Activated T-helper 2 cell treated with anti-CD3 and anti-CD28 coated beads, Interferon-gamma antibody, Interleukin-2, Interleukin-4, amounts not matched to agents 10 μg/mL and 5 μg/mL and 100 μg/mL, durations not matched to agents 14 hours and 24 hours and 36 hours (primary cell): ENCODE data around the gene BST2. TPM values are rescaled to one million over a fixed set of nuclear protein-coding genes. Genes with fewer than 3 reads are reported as not detected.

Source experiments
- DNase-seq: peaks from one replicate; pipeline ENCODE4 v3.0.0; 2021; ENCODE audit warnings: low spot score
- H3K27ac Mint-ChIP-seq: one replicate; pipeline ENCODE4 v1.8.0; 2021; ENCODE audit warnings: mixed read lengths
- H3K27me3 Mint-ChIP-seq: one replicate; pipeline ENCODE4 v1.8.0; 2021; ENCODE audit warnings: low read depth, mixed read lengths
- H3K36me3 Mint-ChIP-seq: one replicate; pipeline ENCODE4 v1.8.0; 2021; ENCODE audit warnings: low read depth, mixed read lengths
- H3K4me1 Mint-ChIP-seq: one replicate; pipeline ENCODE4 v1.8.0; 2021; ENCODE audit warnings: low read depth, mixed read lengths
- H3K4me3 Mint-ChIP-seq: one replicate; pipeline ENCODE4 v1.8.0; 2021; ENCODE audit warnings: low read depth, mild to moderate bottlenecking, moderate library complexity, mixed read lengths
- H3K9me3 Mint-ChIP-seq: one replicate; pipeline ENCODE4 v1.8.0; 2021; ENCODE audit warnings: mixed read lengths
- intact Hi-C: fragments of 100-400 bp; cut with micrococcal nuclease; formaldehyde crosslinking; loops from one replicate; pipeline ENCODE4 v1.15.1; 2023
- total RNA-seq: library from RNA; stranded (reverse); gene quantifications from 2 replicates; pipeline ENCODE4 v1.2.3, GENCODE V29; 2022

The BST2 gene
- total RNA-seq, 1 donor from 2014 or later, result 133 TPM

- intact Hi-C loops, result no loop called here
Measured at GRCh38 chr19:17431417-17431816, 26.0 kb upstream of the BST2 start.

GRCh38 chr19:17429641-17430113 is 24.2 kb upstream of the BST2 start:
- Mint-ChIP-seq H3K27me3 (no peaks in the 10 kb centered on the region), H3K4me3 (no peak overlapping the region), H3K27ac (no peak overlapping the region), H3K4me1 (no peaks in the 10 kb centered on the region), H3K36me3 (no peaks in the 10 kb centered on the region), H3K9me3 (no peaks in the 10 kb centered on the region)
- no peak for DNase-seq
- intact Hi-C loops, result no loop called here

More at GRCh38 chr19:17431417-17431816, 26.0 kb upstream of the BST2 start:
- H3K27me3 Mint-ChIP-seq, result no peaks in the 10 kb centered on the region
- H3K4me3 Mint-ChIP-seq, result no peak overlapping the region
- no peaks in the 10 kb centered on the region for H3K9me3 Mint-ChIP-seq
- no peaks in the 10 kb centered on the region for H3K36me3 Mint-ChIP-seq
- H3K27ac Mint-ChIP-seq, result no peak overlapping the region
- H3K4me1 Mint-ChIP-seq, result no peaks in the 10 kb centered on the region
- no peak for DNase-seq

- Mint-ChIP-seq H3K4me3 (no peak overlapping the region), H3K27ac (no peak overlapping the region), H3K9me3 (no peaks in the 10 kb centered on the region), H3K4me1 (peaks cover 6% of the 10 kb centered on the region), H3K36me3 (peaks cover 15% of the 10 kb centered on the region), H3K27me3 (no peaks in the 10 kb centered on the region)
- intact Hi-C loops, result no loop called here
- peak; percentile 21 for DNase-seq
Measured at GRCh38 chr19:17424743-17425365, 19.4 kb upstream of the BST2 start.

GRCh38 chr19:17423429-17424208 is 18.2 kb upstream of the BST2 start:
- H3K27ac Mint-ChIP-seq, result no peak overlapping the region
- intact Hi-C loops, result no loop called here
- no peak for DNase-seq
- H3K9me3 Mint-ChIP-seq, result no peaks in the 10 kb centered on the region
- no peaks in the 10 kb centered on the region for H3K27me3 Mint-ChIP-seq
- peaks cover 15% of the 10 kb centered on the region for H3K36me3 Mint-ChIP-seq
- H3K4me1 Mint-ChIP-seq, result peaks cover 12% of the 10 kb centered on the region
- H3K4me3 Mint-ChIP-seq, result no peak overlapping the region

GRCh38 chr19:17421942-17422341 is 16.5 kb upstream of the BST2 start:
- no peak for DNase-seq

GRCh38 chr19:17420475-17420924 is 15.1 kb upstream of the BST2 start:
- peaks cover 27% of the 10 kb centered on the region for H3K36me3 Mint-ChIP-seq
- H3K27ac Mint-ChIP-seq, result peak overlapping the region; percentile 60
- intact Hi-C loops, result no loop called here
- H3K4me3 Mint-ChIP-seq, result peak overlapping the region; percentile 90
- no peaks in the 10 kb centered on the region for H3K9me3 Mint-ChIP-seq
- H3K4me1 Mint-ChIP-seq, result peaks cover 12% of the 10 kb centered on the region
- DNase-seq, result peak; percentile 20
- H3K27me3 Mint-ChIP-seq, result no peaks in the 10 kb centered on the region

More at GRCh38 chr19:17421942-17422341, 16.5 kb upstream of the BST2 start:
- intact Hi-C loops, result no loop called here
- H3K36me3 Mint-ChIP-seq, result peaks cover 21% of the 10 kb centered on the region
- no peak overlapping the region for H3K27ac Mint-ChIP-seq
- no peaks in the 10 kb centered on the region for H3K9me3 Mint-ChIP-seq
- no peaks in the 10 kb centered on the region for H3K27me3 Mint-ChIP-seq
- no peak overlapping the region for H3K4me3 Mint-ChIP-seq
- peaks cover 12% of the 10 kb centered on the region for H3K4me1 Mint-ChIP-seq

- H3K4me3 Mint-ChIP-seq, result peak within 1 kb of the TSS; percentile 90
- peaks cover 33% of the 10 kb centered on the region for H3K36me3 Mint-ChIP-seq
- peak within 1 kb of the TSS; percentile 88 for H3K27ac Mint-ChIP-seq
- intact Hi-C loops, result loop anchor here (1.0 kb wide), 1 partner anchor 15 kb away; the partner anchor contains the start of gene BST2
- H3K9me3 Mint-ChIP-seq, result no peaks in the 10 kb centered on the region
- DNase-seq, result peak; percentile 94
- peaks cover 12% of the 10 kb centered on the region for H3K4me1 Mint-ChIP-seq
- no peaks in the 10 kb centered on the region for H3K27me3 Mint-ChIP-seq
Measured at GRCh38 chr19:17419621-17420474, 14.4 kb upstream of the BST2 start, which contains the start of gene MVB12A. Gene MVB12A, plus strand, starts transcription at chr19:17420047. Its CDS starts 89 bp downstream, at chr19:17420136.

- intact Hi-C loops, result loop anchor here (1.0 kb wide), 1 partner anchor 14 kb away; the partner anchor contains the start of gene BST2
- H3K36me3 Mint-ChIP-seq, result peaks cover 35% of the 10 kb centered on the region
- no peak for DNase-seq
- H3K4me3 Mint-ChIP-seq, result peak overlapping the region; percentile 90
- H3K9me3 Mint-ChIP-seq, result no peaks in the 10 kb centered on the region
- peak overlapping the region; percentile 88 for H3K27ac Mint-ChIP-seq
- H3K4me1 Mint-ChIP-seq, result peaks cover 11% of the 10 kb centered on the region
- H3K27me3 Mint-ChIP-seq, result no peaks in the 10 kb centered on the region
Measured at GRCh38 chr19:17419154-17419620, 13.8 kb upstream of the BST2 start.

- Mint-ChIP-seq H3K36me3 (peaks cover 38% of the 10 kb centered on the region), H3K27ac (peak overlapping the region; percentile 88), H3K4me3 (peak overlapping the region; percentile 90)
Measured at GRCh38 chr19:17418710-17419109, 13.3 kb upstream of the BST2 start.

GRCh38 chr19:17415121-17415520 is 9.7 kb upstream of the BST2 start:
- no peak overlapping the region for H3K4me3 Mint-ChIP-seq
- intact Hi-C loops, result no loop called here
- peaks cover 17% of the 10 kb centered on the region for H3K4me1 Mint-ChIP-seq
- H3K27ac Mint-ChIP-seq, result no peak overlapping the region
- DNase-seq, result no peak
- no peaks in the 10 kb centered on the region for H3K27me3 Mint-ChIP-seq
- H3K36me3 Mint-ChIP-seq, result peaks cover 44% of the 10 kb centered on the region
- no peaks in the 10 kb centered on the region for H3K9me3 Mint-ChIP-seq

More at GRCh38 chr19:17418710-17419109, 13.3 kb upstream of the BST2 start:
- intact Hi-C loops, result loop anchor here (1.0 kb wide), 1 partner anchor 13 kb away; the partner anchor contains the start of gene BST2
- Mint-ChIP-seq H3K9me3 (no peaks in the 10 kb centered on the region), H3K27me3 (no peaks in the 10 kb centered on the region), H3K4me1 (peaks cover 11% of the 10 kb centered on the region)
- no peak for DNase-seq

- intact Hi-C loops, result no loop called here
- Mint-ChIP-seq H3K36me3 (peaks cover 44% of the 10 kb centered on the region), H3K27me3 (no peaks in the 10 kb centered on the region), H3K9me3 (no peaks in the 10 kb centered on the region), H3K4me3 (no peak overlapping the region), H3K27ac (no peak overlapping the region), H3K4me1 (peaks cover 12% of the 10 kb centered on the region)
- no peak for DNase-seq
Measured at GRCh38 chr19:17414097-17414496, 8.7 kb upstream of the BST2 start.

GRCh38 chr19:17411801-17412200 is 6.4 kb upstream of the BST2 start:
- Mint-ChIP-seq H3K4me1 (peaks cover 19% of the 10 kb centered on the region), H3K36me3 (peaks cover 47% of the 10 kb centered on the region), H3K4me3 (no peak overlapping the region), H3K27me3 (no peaks in the 10 kb centered on the region), H3K27ac (no peak overlapping the region), H3K9me3 (no peaks in the 10 kb centered on the region)
- no peak for DNase-seq
- intact Hi-C loops, result no loop called here
